Measurements from ENCODE around the gene BIRC3.

The BIRC3 gene

DNA sequence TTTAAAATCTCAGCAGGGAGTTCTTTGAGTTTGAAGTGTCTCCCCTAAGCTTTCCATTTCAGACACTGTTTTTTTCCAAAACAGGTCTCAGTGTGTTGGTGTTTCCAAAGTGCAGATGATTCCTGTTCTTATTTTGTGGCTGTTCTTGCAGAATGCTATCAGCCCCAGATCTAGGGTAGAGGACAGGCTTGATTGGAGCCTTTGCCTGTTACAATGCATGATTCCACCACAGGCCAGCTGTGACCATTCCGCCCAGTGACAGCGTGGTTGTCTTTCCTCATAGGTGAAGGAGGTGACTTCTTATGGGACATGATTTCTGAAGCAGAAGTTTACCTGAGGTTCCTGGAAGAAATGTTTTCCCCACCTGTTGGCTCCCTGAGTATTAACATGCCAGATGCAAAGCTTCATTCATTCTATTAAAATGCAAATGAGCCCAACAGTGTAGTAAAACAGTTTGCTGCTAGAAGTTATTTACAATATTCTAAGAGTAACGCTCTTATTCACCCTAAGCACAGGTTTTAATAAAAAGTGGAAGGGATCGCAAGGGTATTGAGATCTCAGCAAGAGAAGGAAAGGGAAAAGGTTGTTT, 36.9 kb upstream of the BIRC3 start:
- no peak for DNase-seq
- no peak overlapping the region for H3K4me3 ChIP-seq (ENCODE audit: low read depth, low read length)
- H3K4me1 ChIP-seq: no peaks in the 10 kb centered on the region; the same call in 1 of the 2 replicates
- no peaks in the 10 kb centered on the region for H3K36me3 ChIP-seq
- H3K27me3 ChIP-seq: no peaks in the 10 kb centered on the region
- H3K9me3 ChIP-seq: no peaks in the 10 kb centered on the region
- TF ChIP-seq CTCF (IDR thresholded peaks at IDR 0.05; ENCODE audit: low read depth, low read length): no peak

DNA sequence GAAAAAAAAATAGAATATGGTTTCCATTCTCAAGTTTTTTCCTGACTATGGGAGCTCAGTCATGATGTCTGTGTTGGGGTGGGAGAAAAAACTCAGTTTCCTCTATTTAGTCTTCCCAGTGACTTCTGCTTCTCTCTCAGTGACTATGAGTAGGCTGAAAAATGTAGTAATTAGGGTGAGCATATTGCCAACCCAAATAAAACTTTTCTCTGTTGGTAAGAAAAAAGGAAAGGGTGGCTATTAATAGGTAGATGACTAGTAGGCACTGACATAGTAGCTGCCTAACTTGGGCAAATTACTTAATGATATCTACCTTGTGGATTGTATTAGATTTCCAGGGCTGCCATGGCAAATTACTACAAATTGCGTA, 34.2 kb upstream of the BIRC3 start:
- Histone ChIP-seq H3K4me1 (no peaks in the 10 kb centered on the region), H3K9me3 (no peaks in the 10 kb centered on the region), H3K36me3 (no peaks in the 10 kb centered on the region)

GRCh38 chr11:102284008-102284407, 33.3 kb upstream of the BIRC3 start:
- Histone ChIP-seq H3K27me3 (no peaks in the 10 kb centered on the region), H3K4me1 (peaks cover 6% of the 10 kb centered on the region), H3K36me3 (no peaks in the 10 kb centered on the region), H3K9me3 (no peaks in the 10 kb centered on the region), H3K4me3 (ENCODE audit: low read depth, low read length) (no peak overlapping the region)
- DNase-seq: no peak
- TF ChIP-seq CTCF (IDR thresholded peaks at IDR 0.05; ENCODE audit: low read depth, low read length): no peak

More for the DNA sequence above, 34.2 kb upstream of the BIRC3 start:
- Histone ChIP-seq H3K27me3 (no peaks in the 10 kb centered on the region), H3K4me3 (ENCODE audit: low read depth, low read length) (no peak overlapping the region)
- TF ChIP-seq CTCF (IDR thresholded peaks at IDR 0.05; ENCODE audit: low read depth, low read length): no peak
- DNase-seq: no peak

GRCh38 chr11:102286292-102286691, 31.0 kb upstream of the BIRC3 start:
- H3K36me3 ChIP-seq: no peaks in the 10 kb centered on the region
- H3K4me1 ChIP-seq: peaks cover 18% of the 10 kb centered on the region
- no peak overlapping the region for H3K4me3 ChIP-seq (ENCODE audit: low read depth, low read length)
- DNase-seq: no peak
- H3K27me3 ChIP-seq: no peaks in the 10 kb centered on the region
- TF ChIP-seq CTCF (IDR thresholded peaks at IDR 0.05; ENCODE audit: low read depth, low read length): no peak
- H3K9me3 ChIP-seq: no peaks in the 10 kb centered on the region

- peak overlapping the region; percentile 53 for H3K4me3 ChIP-seq (ENCODE audit: low read depth, low read length)
- DNase-seq: peak; percentile 59
- peak; percentile 80 for TF ChIP-seq CTCF (IDR thresholded peaks at IDR 0.05; ENCODE audit: low read depth, low read length)
- peaks cover 23% of the 10 kb centered on the region for H3K4me1 ChIP-seq
- H3K9me3 ChIP-seq: no peaks in the 10 kb centered on the region
- H3K36me3 ChIP-seq: no peaks in the 10 kb centered on the region
- no peaks in the 10 kb centered on the region for H3K27me3 ChIP-seq
These were observed 29.1 kb upstream of the BIRC3 start for GRCh38 chr11:102287964-102288724.

DNA sequence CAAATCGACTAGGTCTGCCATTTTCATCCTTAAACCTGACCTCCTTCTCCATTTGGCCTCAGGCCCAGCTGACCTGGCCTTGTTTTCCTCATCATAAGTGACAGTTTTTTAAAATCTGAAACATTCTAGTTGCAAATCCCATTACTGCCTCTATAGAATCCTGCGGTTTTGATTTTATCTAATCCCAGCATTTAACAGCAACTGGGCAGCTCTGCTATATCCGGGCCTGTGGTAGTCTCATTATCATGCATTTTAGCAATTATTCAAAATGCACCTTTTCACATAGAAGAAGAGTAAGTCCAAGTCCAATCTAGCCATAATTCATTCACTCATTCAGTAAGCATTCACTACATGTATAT, 28.6 kb upstream of the BIRC3 start:
- no peaks in the 10 kb centered on the region for H3K27me3 ChIP-seq
- peak; percentile 38 for DNase-seq
- peaks cover 23% of the 10 kb centered on the region for H3K4me1 ChIP-seq
- no peaks in the 10 kb centered on the region for H3K9me3 ChIP-seq
- TF ChIP-seq CTCF (IDR thresholded peaks at IDR 0.05; ENCODE audit: low read depth, low read length): no peak
- H3K36me3 ChIP-seq: no peaks in the 10 kb centered on the region
- peak overlapping the region; percentile 53 for H3K4me3 ChIP-seq (ENCODE audit: low read depth, low read length)
